ENCODE data around the gene SYT8. TPM values are rescaled to one million over a fixed set of nuclear protein-coding genes. Genes with fewer than 3 reads are reported as not detected.

SYT8 gene
- total and polyA plus RNA-seq, 2 of the 8 experiments (the other 6 are each of a cell fraction or from before 2014, with no cell fraction given), result not detected

DNA sequence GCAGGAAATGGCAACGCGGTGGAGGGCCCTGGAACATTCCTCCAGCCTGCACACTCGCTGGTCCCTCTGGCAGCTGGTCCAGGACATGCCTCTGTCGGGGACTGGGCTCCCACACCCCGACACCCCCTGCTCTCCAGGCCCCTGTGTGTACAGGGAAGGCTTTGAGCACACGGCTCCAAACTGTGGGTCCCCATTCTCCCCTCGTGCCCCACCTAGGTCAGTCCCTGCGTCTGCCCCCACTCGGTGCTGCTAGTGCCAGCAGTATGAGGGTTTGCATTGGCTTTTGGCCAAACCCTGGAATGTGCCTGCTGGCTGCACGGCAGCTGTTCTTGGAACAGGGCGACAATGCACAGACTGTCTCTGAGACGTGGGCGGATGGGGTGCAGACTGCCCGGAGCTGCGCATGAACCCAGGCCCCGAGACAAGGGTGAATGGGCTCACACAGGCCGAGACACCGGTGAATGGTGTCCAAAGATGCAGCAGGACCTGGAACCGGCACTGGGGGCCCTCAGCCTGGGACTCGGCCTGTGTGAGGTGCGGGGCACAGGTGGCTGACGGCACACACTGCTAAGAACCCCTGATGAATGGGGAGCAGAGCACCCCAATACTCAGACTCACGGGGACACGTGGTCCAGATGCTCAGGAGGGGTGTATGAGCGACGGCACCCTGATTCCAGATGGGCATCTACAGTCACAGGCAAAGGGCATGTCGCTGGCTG lies 7.5 kb upstream of the SYT8 start:
- Histone ChIP-seq H2BK120ac (replicated peaks; ENCODE audit: low read depth, low read length) (no peak overlapping the region), H3K4me1 (replicated peaks in 1 of 4; ENCODE audit: control insufficient read depth in 3 of 4, insufficient read depth in 4 of 4, low read length in 3 of 4) (peaks cover 0 to 2% (median 0%) of the 10 kb centered on the region in 4 experiments; a peak in 4 of 7 replicates), H3K56ac (replicated peaks; ENCODE audit: insufficient read length, low read depth, low read length) (no peak overlapping the region), H3K27me3 (replicated peaks in 1 of 4; ENCODE audit: control insufficient read depth in 3 of 4, extremely low read depth in 1 of 4, insufficient read depth in 3 of 4, low read length in 3 of 4) (peaks cover 0 to 6% (median 1%) of the 10 kb centered on the region in 4 experiments; a peak in 1 of 7 replicates), H3K9ac (replicated peaks in 1 of 4; ENCODE audit: extremely low read depth in 1 of 4, low read depth in 3 of 4, low read length in 3 of 4) (no peak overlapping the region), H3K27ac (ENCODE audit: low read depth, low read length) (no peak overlapping the region), H3K9me3 (ENCODE audit: insufficient read depth in 2 of 2, low read depth in 1 of 2, low read length in 1 of 2) (no peaks in the 10 kb centered on the region), H3K23me2 (ENCODE audit: low read depth, low read length) (no peaks in the 10 kb centered on the region), H3K4me2 (ENCODE audit: insufficient read depth in 1 of 2, low read depth in 2 of 2, low read length in 2 of 2) (no peak overlapping the region), H3K4ac (replicated peaks; ENCODE audit: insufficient read length, low read depth, low read length) (no peak overlapping the region), H2BK20ac (ENCODE audit: low read length) (no peak overlapping the region), H2BK12ac (ENCODE audit: low read depth, low read length) (no peak overlapping the region), H3K23ac (ENCODE audit: insufficient read length) (no peak overlapping the region), H3K4me3 (ENCODE audit: extremely low read depth in 1 of 4, insufficient read depth in 2 of 4, low read depth in 3 of 4, low read length in 4 of 4) (no peak overlapping the region), H3K79me2 (ENCODE audit: control insufficient read depth in 1 of 2, insufficient read depth in 2 of 2, low read length in 2 of 2) (no peaks in the 10 kb centered on the region), H3K36me3 (ENCODE audit: control insufficient read depth in 2 of 4, insufficient read depth in 4 of 4, low read length in 3 of 4) (no peaks in the 10 kb centered on the region), H4K20me1 (replicated peaks in 1 of 2; ENCODE audit: control insufficient read depth in 1 of 2, insufficient read depth in 2 of 2, low read length in 2 of 2) (no peaks in the 10 kb centered on the region), H2AK5ac (ENCODE audit: low read depth, low read length) (no peak overlapping the region), H4K91ac (replicated peaks; ENCODE audit: insufficient read length, low read length) (no peak overlapping the region), H2AFZ (ENCODE audit: low read length) (no peak overlapping the region), H3K14ac (ENCODE audit: insufficient read length) (no peak overlapping the region), H2BK5ac (ENCODE audit: low read depth, low read length) (no peak overlapping the region), H2BK15ac (ENCODE audit: low read length) (no peak overlapping the region), H4K5ac (ENCODE audit: insufficient read length, low read depth, low read length) (no peak overlapping the region), H4K8ac (ENCODE audit: extremely low read depth, insufficient read depth, low read length) (peak overlapping the region; percentile 42; the same call in 1 of the 2 replicates), H3K18ac (ENCODE audit: extremely low read depth, low read length) (no peak overlapping the region), H3K79me1 (ENCODE audit: low read depth, low read length) (no peaks in the 10 kb centered on the region)
- TF ChIP-seq FOSL1 (IDR thresholded peaks at IDR 0.05; ENCODE audit: insufficient read depth, low read depth, low read length) (no peak), POLR2AphosphoS5 (IDR thresholded peaks at IDR 0.05; ENCODE audit: low read depth, low read length) (no peak), RAD21 (IDR thresholded peaks at IDR 0.05 in 1 of 2, conservative IDR thresholded peaks at IDR 0.05 in 1 of 2; ENCODE audit: low read depth in 2 of 2, low read length in 2 of 2) (no peak), CHD1 (IDR thresholded peaks at IDR 0.05; ENCODE audit: low read depth, low read length) (no peak), SUZ12 (IDR thresholded peaks at IDR 0.05; ENCODE audit: low read length) (no peak), MAFK (IDR thresholded peaks at IDR 0.05; ENCODE audit: low read depth, low read length) (no peak), CREB1 (IDR thresholded peaks at IDR 0.05) (no peak)
- TF ChIP-seq, protein P1, sequence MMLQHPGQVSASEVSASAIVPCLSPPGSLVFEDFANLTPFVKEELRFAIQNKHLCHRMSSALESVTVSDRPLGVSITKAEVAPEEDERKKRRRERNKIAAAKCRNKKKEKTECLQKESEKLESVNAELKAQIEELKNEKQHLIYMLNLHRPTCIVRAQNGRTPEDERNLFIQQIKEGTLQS (IDR thresholded peaks at IDR 0.05; ENCODE audit: insufficient read depth, low read depth, low read length), result no peak
- TF ChIP-seq, protein P2, sequence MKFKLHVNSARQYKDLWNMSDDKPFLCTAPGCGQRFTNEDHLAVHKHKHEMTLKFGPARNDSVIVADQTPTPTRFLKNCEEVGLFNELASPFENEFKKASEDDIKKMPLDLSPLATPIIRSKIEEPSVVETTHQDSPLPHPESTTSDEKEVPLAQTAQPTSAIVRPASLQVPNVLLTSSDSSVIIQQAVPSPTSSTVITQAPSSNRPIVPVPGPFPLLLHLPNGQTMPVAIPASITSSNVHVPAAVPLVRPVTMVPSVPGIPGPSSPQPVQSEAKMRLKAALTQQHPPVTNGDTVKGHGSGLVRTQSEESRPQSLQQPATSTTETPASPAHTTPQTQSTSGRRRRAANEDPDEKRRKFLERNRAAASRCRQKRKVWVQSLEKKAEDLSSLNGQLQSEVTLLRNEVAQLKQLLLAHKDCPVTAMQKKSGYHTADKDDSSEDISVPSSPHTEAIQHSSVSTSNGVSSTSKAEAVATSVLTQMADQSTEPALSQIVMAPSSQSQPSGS (IDR thresholded peaks at IDR 0.05; ENCODE audit: low read length), result no peak
- ChIA-PET POLR2A (ENCODE audit: partially characterized antibody) (no interaction called here), CTCF (ENCODE audit: partially characterized antibody) (interaction anchor here (0.6 to 15.8 kb wide), 17 partner anchors 9 to 337 kb away, joined by 3 to 439 read pairs (median 3); partner anchors contain the start of gene TNNI2)
- DNase-seq (ENCODE audit: low read depth in 1 of 2, low spot score in 2 of 2) (no peak), FAIRE-seq (no peak)
- WGBS, 2 experiments (ENCODE audit: extremely low coverage in 1 of 2, insufficient coverage in 1 of 2, insufficient read length in 1 of 2, insufficient replicate concordance in 2 of 2, low coverage in 1 of 2, low lambda C conversion rate in 2 of 2, missing lambda C conversion rate in 1 of 2), result 91% methylated on average over 27 of the region's 27 CpGs; no CpG with 5 or more reads in 1 of the 2 experiments
